GM18499 (cell line): ENCODE results near the gene LCT.
"Not testable (repeated sequence)": the region's sequence is repeated elsewhere in the genome, so short reads cannot be mapped to it uniquely, and the experiment has no call there.

ENCODE experiments used
- ATAC-seq: cut with Tn5 transposase; IDR thresholded peaks from one replicate; pipeline ENCODE4 v1.9.1; 2021; ENCODE audit warnings: moderate number of reproducible peaks; ENCODE audit not compliant: insufficient read depth, unreplicated experiment

Gene LCT

GRCh38 chr2:135838502-135838901 lies 1.5 kb upstream of the LCT start:
- no peak for ATAC-seq

- no peak for ATAC-seq
Measured at GRCh38 chr2:135832891-135833290, 4.1 kb downstream of the LCT start.

- ATAC-seq, result no peak
Measured at GRCh38 chr2:135831180-135831812, 5.7 kb downstream of the LCT start.

GRCh38 chr2:135829378-135830135 lies 7.4 kb downstream of the LCT start:
- ATAC-seq, result no peak

- ATAC-seq, result no peak
Measured at GRCh38 chr2:135826544-135826943, 10.4 kb downstream of the LCT start.

- ATAC-seq, result no peak
Measured at GRCh38 chr2:135825550-135826176, 11.3 kb downstream of the LCT start.

GRCh38 chr2:135825131-135825530 lies 11.9 kb downstream of the LCT start:
- ATAC-seq, result no peak

GRCh38 chr2:135822855-135823254 lies 14.1 kb downstream of the LCT start:
- ATAC-seq, result no peak

GRCh38 chr2:135821190-135821589 lies 15.8 kb downstream of the LCT start:
- no peak for ATAC-seq

- peak; percentile 80 for ATAC-seq
Measured at GRCh38 chr2:135820003-135820618, 16.9 kb downstream of the LCT start.

GRCh38 chr2:135818937-135819610 lies 17.9 kb downstream of the LCT start:
- ATAC-seq, result no peak

GRCh38 chr2:135817951-135818350 lies 19.0 kb downstream of the LCT start:
- ATAC-seq, result no peak

GRCh38 chr2:135817466-135817865 lies 19.5 kb downstream of the LCT start:
- ATAC-seq, result no peak

- no peak for ATAC-seq
Measured at GRCh38 chr2:135815269-135815668, 21.7 kb downstream of the LCT start.

- no peak for ATAC-seq
Measured at GRCh38 chr2:135812907-135813511, 24.0 kb downstream of the LCT start.

GRCh38 chr2:135807874-135808273 lies 29.1 kb downstream of the LCT start:
- not testable (repeated sequence) for ATAC-seq

GRCh38 chr2:135803278-135803677 lies 33.7 kb downstream of the LCT start:
- no peak for ATAC-seq

- no peak for ATAC-seq
Measured at GRCh38 chr2:135802350-135802749, 34.6 kb downstream of the LCT start.

GRCh38 chr2:135800513-135801460 lies 36.2 kb downstream of the LCT start:
- no peak for ATAC-seq
